Uterus (tissue), 2 donors: Measurements from ENCODE around the gene VPS45.

Experiments
- POLR2A ChIP-seq, 2 donors: fragments of 450-650 bp; IDR thresholded peaks; one replicate each; pipeline ENCODE4 v1.6.1; 2016; ENCODE audit warnings: antibody characterized with exemption in 2 of 2, mild to moderate bottlenecking in 1 of 2, moderate library complexity in 1 of 2
- TF ChIP-seq, protein P1 (sequence below), 4 experiments: fragments of 200-600 bp in 2 of 4; fragments of 450-650 bp in 2 of 4; sonication (generic) in 2 of 4; IDR thresholded peaks; one replicate each; pipeline ENCODE4 v1.5.1; 2016 to 2019; ENCODE audit warnings: antibody characterized with exemption in 4 of 4, mild to moderate bottlenecking in 2 of 4, moderate library complexity in 1 of 4

- TF ChIP-seq, protein P1, sequence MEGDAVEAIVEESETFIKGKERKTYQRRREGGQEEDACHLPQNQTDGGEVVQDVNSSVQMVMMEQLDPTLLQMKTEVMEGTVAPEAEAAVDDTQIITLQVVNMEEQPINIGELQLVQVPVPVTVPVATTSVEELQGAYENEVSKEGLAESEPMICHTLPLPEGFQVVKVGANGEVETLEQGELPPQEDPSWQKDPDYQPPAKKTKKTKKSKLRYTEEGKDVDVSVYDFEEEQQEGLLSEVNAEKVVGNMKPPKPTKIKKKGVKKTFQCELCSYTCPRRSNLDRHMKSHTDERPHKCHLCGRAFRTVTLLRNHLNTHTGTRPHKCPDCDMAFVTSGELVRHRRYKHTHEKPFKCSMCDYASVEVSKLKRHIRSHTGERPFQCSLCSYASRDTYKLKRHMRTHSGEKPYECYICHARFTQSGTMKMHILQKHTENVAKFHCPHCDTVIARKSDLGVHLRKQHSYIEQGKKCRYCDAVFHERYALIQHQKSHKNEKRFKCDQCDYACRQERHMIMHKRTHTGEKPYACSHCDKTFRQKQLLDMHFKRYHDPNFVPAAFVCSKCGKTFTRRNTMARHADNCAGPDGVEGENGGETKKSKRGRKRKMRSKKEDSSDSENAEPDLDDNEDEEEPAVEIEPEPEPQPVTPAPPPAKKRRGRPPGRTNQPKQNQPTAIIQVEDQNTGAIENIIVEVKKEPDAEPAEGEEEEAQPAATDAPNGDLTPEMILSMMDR (IDR thresholded peaks at IDR 0.05): no peak
- no peak for TF ChIP-seq POLR2A (IDR thresholded peaks at IDR 0.05)
Observed at GRCh38 chr1:150115121-150115520, 47.5 kb downstream of the VPS45 start.
